Central memory CD8-positive, alpha-beta T cell (primary cell): ENCODE measurements around the gene PLD1.

Experiments used
- ATAC-seq: fragments of 150-1000 bp; cut with Tn5 transposase; replicated peaks from 2 replicates; pipeline ENCODE4 v1.10.0; 2022; ENCODE audit warnings: mild to moderate bottlenecking, moderate FRiP score, moderate number of reproducible peaks; ENCODE audit not compliant: poor library complexity, severe bottlenecking; ENCODE audit errors: extremely low read depth
- DNase-seq, 2 donors: peaks; one replicate each; pipeline ENCODE4 v3.0.0; 2021; ENCODE audit warnings: low spot score in 2 of 2
- H3K27ac Mint-ChIP-seq: one replicate; pipeline ENCODE4 v1.8.0; 2022; ENCODE audit warnings: low read depth, mild to moderate bottlenecking, moderate library complexity, mixed read lengths
- H3K27me3 Mint-ChIP-seq: one replicate; pipeline ENCODE4 v1.8.0; 2022; ENCODE audit warnings: mixed read lengths
- H3K36me3 Mint-ChIP-seq: one replicate; pipeline ENCODE4 v1.8.0; 2022; ENCODE audit warnings: mild to moderate bottlenecking, moderate library complexity, mixed read lengths; ENCODE audit not compliant: insufficient read depth
- H3K4me1 Mint-ChIP-seq: one replicate; pipeline ENCODE4 v1.8.0; 2022; ENCODE audit warnings: mixed read lengths
- H3K4me3 Mint-ChIP-seq: one replicate; pipeline ENCODE4 v1.8.0; 2022; ENCODE audit warnings: mild to moderate bottlenecking, moderate library complexity, mixed read lengths
- H3K9me3 Mint-ChIP-seq: one replicate; pipeline ENCODE4 v1.8.0; 2022; ENCODE audit warnings: mixed read lengths

Gene PLD1

GRCh38 chr3:171834461-171834801 is 24.1 kb upstream of the PLD1 start:
- DNase-seq, result no peak
- peaks cover 38% of the 10 kb centered on the region for H3K27me3 Mint-ChIP-seq
- H3K9me3 Mint-ChIP-seq, result no peaks in the 10 kb centered on the region
- H3K27ac Mint-ChIP-seq, result no peak overlapping the region
- no peak for ATAC-seq
- no peaks in the 10 kb centered on the region for H3K36me3 Mint-ChIP-seq
- H3K4me1 Mint-ChIP-seq, result no peaks in the 10 kb centered on the region
- no peak overlapping the region for H3K4me3 Mint-ChIP-seq

- DNase-seq, result no peak
- no peaks in the 10 kb centered on the region for H3K9me3 Mint-ChIP-seq
- no peak for ATAC-seq
Observed at GRCh38 chr3:171833789-171834460, 23.6 kb upstream of the PLD1 start.

GRCh38 chr3:171832989-171833388 is 22.7 kb upstream of the PLD1 start:
- Mint-ChIP-seq H3K9me3 (no peaks in the 10 kb centered on the region), H3K4me1 (no peaks in the 10 kb centered on the region), H3K36me3 (no peaks in the 10 kb centered on the region), H3K27me3 (peaks cover 31% of the 10 kb centered on the region), H3K27ac (no peak overlapping the region), H3K4me3 (no peak overlapping the region)
- DNase-seq (no peak), ATAC-seq (no peak)

More at GRCh38 chr3:171833789-171834460, 23.6 kb upstream of the PLD1 start:
- H3K4me1 Mint-ChIP-seq, result no peaks in the 10 kb centered on the region
- no peak overlapping the region for H3K27ac Mint-ChIP-seq
- H3K36me3 Mint-ChIP-seq, result no peaks in the 10 kb centered on the region
- peaks cover 38% of the 10 kb centered on the region for H3K27me3 Mint-ChIP-seq
- no peak overlapping the region for H3K4me3 Mint-ChIP-seq

GRCh38 chr3:171831936-171832335 is 21.7 kb upstream of the PLD1 start:
- Mint-ChIP-seq H3K9me3 (no peaks in the 10 kb centered on the region), H3K36me3 (no peaks in the 10 kb centered on the region), H3K4me1 (no peaks in the 10 kb centered on the region), H3K4me3 (no peak overlapping the region), H3K27me3 (peaks cover 31% of the 10 kb centered on the region), H3K27ac (no peak overlapping the region)
- DNase-seq (no peak), ATAC-seq (no peak)

- DNase-seq (no peak), ATAC-seq (no peak)
- H3K36me3 Mint-ChIP-seq, result no peaks in the 10 kb centered on the region
- H3K27ac Mint-ChIP-seq, result no peak overlapping the region
- H3K9me3 Mint-ChIP-seq, result no peaks in the 10 kb centered on the region
- H3K4me1 Mint-ChIP-seq, result no peaks in the 10 kb centered on the region
- no peak overlapping the region for H3K4me3 Mint-ChIP-seq
- H3K27me3 Mint-ChIP-seq, result peaks cover 39% of the 10 kb centered on the region
Observed at GRCh38 chr3:171830518-171830875, 20.2 kb upstream of the PLD1 start.

- no peak for ATAC-seq
- Mint-ChIP-seq H3K27me3 (peaks cover 44% of the 10 kb centered on the region), H3K4me1 (no peaks in the 10 kb centered on the region), H3K9me3 (no peaks in the 10 kb centered on the region), H3K36me3 (no peaks in the 10 kb centered on the region), H3K4me3 (no peak overlapping the region), H3K27ac (no peak overlapping the region)
- DNase-seq, result no peak
Observed at GRCh38 chr3:171829841-171830517, 19.7 kb upstream of the PLD1 start.

GRCh38 chr3:171828902-171829770 is 18.9 kb upstream of the PLD1 start:
- peaks cover 52% of the 10 kb centered on the region for H3K27me3 Mint-ChIP-seq
- no peak for DNase-seq
- H3K9me3 Mint-ChIP-seq, result no peaks in the 10 kb centered on the region
- no peak overlapping the region for H3K27ac Mint-ChIP-seq
- H3K4me3 Mint-ChIP-seq, result no peak overlapping the region
- no peaks in the 10 kb centered on the region for H3K4me1 Mint-ChIP-seq
- no peak for ATAC-seq
- no peaks in the 10 kb centered on the region for H3K36me3 Mint-ChIP-seq

GRCh38 chr3:171827836-171828458 is 17.7 kb upstream of the PLD1 start:
- H3K36me3 Mint-ChIP-seq, result no peaks in the 10 kb centered on the region
- H3K4me1 Mint-ChIP-seq, result no peaks in the 10 kb centered on the region
- H3K27ac Mint-ChIP-seq, result no peak overlapping the region
- ATAC-seq (no peak), DNase-seq (no peak)
- H3K27me3 Mint-ChIP-seq, result peaks cover 57% of the 10 kb centered on the region
- H3K4me3 Mint-ChIP-seq, result no peak overlapping the region
- no peaks in the 10 kb centered on the region for H3K9me3 Mint-ChIP-seq

GRCh38 chr3:171827385-171827784 is 17.1 kb upstream of the PLD1 start:
- no peak overlapping the region for H3K27ac Mint-ChIP-seq
- no peaks in the 10 kb centered on the region for H3K36me3 Mint-ChIP-seq
- no peak overlapping the region for H3K4me3 Mint-ChIP-seq
- no peaks in the 10 kb centered on the region for H3K9me3 Mint-ChIP-seq
- ATAC-seq (no peak), DNase-seq (no peak)
- peaks cover 57% of the 10 kb centered on the region for H3K27me3 Mint-ChIP-seq
- no peaks in the 10 kb centered on the region for H3K4me1 Mint-ChIP-seq

GRCh38 chr3:171825222-171825828 is 15.0 kb upstream of the PLD1 start:
- Mint-ChIP-seq H3K27me3 (peaks cover 67% of the 10 kb centered on the region), H3K36me3 (no peaks in the 10 kb centered on the region), H3K27ac (no peak overlapping the region), H3K4me3 (no peak overlapping the region), H3K4me1 (no peaks in the 10 kb centered on the region), H3K9me3 (no peaks in the 10 kb centered on the region)
- DNase-seq (no peak), ATAC-seq (no peak)

- Mint-ChIP-seq H3K36me3 (no peaks in the 10 kb centered on the region), H3K9me3 (no peaks in the 10 kb centered on the region), H3K4me1 (no peaks in the 10 kb centered on the region), H3K27ac (no peak overlapping the region), H3K27me3 (peaks cover 67% of the 10 kb centered on the region), H3K4me3 (no peak overlapping the region)
- ATAC-seq, result no peak
- DNase-seq, result no peak
Observed at GRCh38 chr3:171824824-171825221, 14.5 kb upstream of the PLD1 start.

- H3K36me3 Mint-ChIP-seq, result no peaks in the 10 kb centered on the region
- no peak overlapping the region for H3K27ac Mint-ChIP-seq
- no peaks in the 10 kb centered on the region for H3K4me1 Mint-ChIP-seq
- H3K9me3 Mint-ChIP-seq, result no peaks in the 10 kb centered on the region
- no peak for DNase-seq
- peaks cover 67% of the 10 kb centered on the region for H3K27me3 Mint-ChIP-seq
- no peak overlapping the region for H3K4me3 Mint-ChIP-seq
- no peak for ATAC-seq
Observed at GRCh38 chr3:171824116-171824515, 13.8 kb upstream of the PLD1 start.
